ENCODE results near the gene CBFA2T3.

DNA sequence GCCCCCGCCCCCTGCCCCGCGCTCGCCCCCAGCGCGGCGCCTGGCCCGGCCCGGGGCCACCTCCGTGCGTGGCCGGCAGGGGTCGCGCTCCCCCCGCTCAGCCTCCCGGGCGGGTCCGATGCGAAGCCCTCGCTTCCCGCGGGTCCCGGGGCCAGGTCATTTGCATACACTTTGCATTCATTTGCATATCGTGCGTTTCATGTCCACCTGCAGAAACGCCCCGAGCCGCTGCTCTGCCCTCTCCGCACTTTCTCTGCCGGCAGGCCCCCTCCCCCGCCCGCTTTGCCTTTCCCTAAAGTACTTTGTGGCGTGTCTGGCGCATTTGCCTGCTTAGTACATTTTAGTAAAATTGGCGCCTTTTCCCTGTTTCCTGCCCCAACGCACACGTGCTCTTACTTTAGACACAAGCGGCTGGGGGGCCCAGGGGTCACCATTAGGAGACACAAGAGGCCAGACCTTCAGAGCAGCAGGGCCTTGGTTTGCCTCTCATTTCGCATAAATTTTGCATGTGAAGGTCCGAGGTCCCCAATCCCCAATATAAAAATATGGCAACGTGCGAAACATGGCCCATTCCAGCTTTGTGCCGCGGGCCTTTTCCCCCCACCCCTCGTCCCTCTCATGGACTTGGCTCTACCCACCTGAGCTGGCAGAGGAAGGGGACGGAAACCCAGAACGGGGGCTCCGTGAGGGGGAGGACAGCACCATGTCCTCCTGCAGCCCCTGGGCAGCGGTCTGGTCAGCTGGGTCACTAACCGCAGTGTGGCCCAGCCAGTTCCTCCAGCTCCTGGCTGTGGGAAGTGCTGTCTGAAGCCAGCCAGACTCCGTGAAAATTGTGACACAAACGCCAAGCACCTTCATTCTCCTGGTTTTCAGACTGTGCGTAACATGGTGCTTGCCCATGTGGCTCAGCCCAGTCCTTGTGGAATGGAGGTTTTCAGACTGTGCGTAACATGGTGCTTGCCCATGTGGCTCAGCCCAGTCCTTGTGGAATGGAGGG, 34.8 kb downstream of the CBFA2T3 start:
- no peak for TF ChIP-seq SIN3A (IDR thresholded peaks at IDR 0.05; ENCODE audit: borderline replicate concordance, low read depth, low read length)
- TF ChIP-seq, protein P1, sequence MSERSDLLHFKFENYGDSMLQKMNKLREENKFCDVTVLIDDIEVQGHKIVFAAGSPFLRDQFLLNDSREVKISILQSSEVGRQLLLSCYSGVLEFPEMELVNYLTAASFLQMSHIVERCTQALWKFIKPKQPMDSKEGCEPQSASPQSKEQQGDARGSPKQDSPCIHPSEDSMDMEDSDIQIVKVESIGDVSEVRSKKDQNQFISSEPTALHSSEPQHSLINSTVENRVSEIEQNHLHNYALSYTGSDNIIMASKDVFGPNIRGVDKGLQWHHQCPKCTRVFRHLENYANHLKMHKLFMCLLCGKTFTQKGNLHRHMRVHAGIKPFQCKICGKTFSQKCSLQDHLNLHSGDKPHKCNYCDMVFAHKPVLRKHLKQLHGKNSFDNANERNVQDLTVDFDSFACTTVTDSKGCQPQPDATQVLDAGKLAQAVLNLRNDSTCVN (CRISPR knock-in tag; IDR thresholded peaks at IDR 0.05; ENCODE audit: borderline replicate concordance): no peak
- TF ChIP-seq BRCA1 (CRISPR knock-in tag; IDR thresholded peaks at IDR 0.05): no peak
- TF ChIP-seq HNRNPL (IDR thresholded peaks at IDR 0.05; ENCODE audit: low read depth, low read length): no peak
- no peak for TF ChIP-seq ZNF282 (IDR thresholded peaks at IDR 0.05; ENCODE audit: partially characterized antibody)
- no peak for TF ChIP-seq MED8 (CRISPR knock-in tag; IDR thresholded peaks at IDR 0.05; ENCODE audit: insufficient replicate concordance)
- TF ChIP-seq POLR2A (IDR thresholded peaks at IDR 0.05; ENCODE audit: insufficient read depth in 1 of 2, low read depth in 2 of 2, low read length in 2 of 2): no peak
- TF ChIP-seq ZFX (CRISPR knock-in tag; IDR thresholded peaks at IDR 0.05; ENCODE audit: low read depth): no peak
- peak; percentile 24; the same call in 1 of the 2 replicates for TF ChIP-seq MAZ (IDR thresholded peaks at IDR 0.05; ENCODE audit: borderline replicate concordance, low read depth, low read length)
- no peak; the same call in 1 of the 2 replicates for TF ChIP-seq MAZ (CRISPR knock-in tag; IDR thresholded peaks at IDR 0.05; ENCODE audit: low read depth)
- TF ChIP-seq ZNF124 (CRISPR knock-in tag; IDR thresholded peaks at IDR 0.05): no peak
- TF ChIP-seq, protein P2, sequence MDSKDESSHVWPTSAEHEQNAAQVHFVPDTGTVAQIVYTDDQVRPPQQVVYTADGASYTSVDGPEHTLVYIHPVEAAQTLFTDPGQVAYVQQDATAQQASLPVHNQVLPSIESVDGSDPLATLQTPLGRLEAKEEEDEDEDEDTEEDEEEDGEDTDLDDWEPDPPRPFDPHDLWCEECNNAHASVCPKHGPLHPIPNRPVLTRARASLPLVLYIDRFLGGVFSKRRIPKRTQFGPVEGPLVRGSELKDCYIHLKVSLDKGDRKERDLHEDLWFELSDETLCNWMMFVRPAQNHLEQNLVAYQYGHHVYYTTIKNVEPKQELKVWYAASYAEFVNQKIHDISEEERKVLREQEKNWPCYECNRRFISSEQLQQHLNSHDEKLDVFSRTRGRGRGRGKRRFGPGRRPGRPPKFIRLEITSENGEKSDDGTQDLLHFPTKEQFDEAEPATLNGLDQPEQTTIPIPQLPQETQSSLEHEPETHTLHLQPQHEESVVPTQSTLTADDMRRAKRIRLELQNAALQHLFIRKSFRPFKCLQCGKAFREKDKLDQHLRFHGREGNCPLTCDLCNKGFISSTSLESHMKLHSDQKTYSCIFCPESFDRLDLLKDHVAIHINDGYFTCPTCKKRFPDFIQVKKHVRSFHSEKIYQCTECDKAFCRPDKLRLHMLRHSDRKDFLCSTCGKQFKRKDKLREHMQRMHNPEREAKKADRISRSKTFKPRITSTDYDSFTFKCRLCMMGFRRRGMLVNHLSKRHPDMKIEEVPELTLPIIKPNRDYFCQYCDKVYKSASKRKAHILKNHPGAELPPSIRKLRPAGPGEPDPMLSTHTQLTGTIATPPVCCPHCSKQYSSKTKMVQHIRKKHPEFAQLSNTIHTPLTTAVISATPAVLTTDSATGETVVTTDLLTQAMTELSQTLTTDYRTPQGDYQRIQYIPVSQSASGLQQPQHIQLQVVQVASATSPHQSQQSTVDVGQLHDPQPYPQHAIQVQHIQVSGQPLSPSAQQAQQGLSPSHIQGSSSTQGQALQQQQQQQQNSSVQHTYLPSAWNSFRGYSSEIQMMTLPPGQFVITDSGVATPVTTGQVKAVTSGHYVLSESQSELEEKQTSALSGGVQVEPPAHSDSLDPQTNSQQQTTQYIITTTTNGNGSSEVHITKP (CRISPR knock-in tag; IDR thresholded peaks at IDR 0.05; ENCODE audit: low read depth): no peak

Measured in HepG2 (cell line).